IMR-90 (cell line): Measurements from ENCODE around the gene ANKK1. TPM values are rescaled to one million over a fixed set of nuclear protein-coding genes. Genes with fewer than 3 reads are reported as not detected.

Source experiments
- ATAC-seq: fragments of 200-7000 bp; cut with Tn5 transposase; 2 replicates; pipeline ENCODE4 v1.9.1; 2020; ENCODE audit warnings: low read depth, mild to moderate bottlenecking, moderate library complexity
- BruUV-seq: library from RNA; stranded (reverse); fragments of 400-500 nt; replicated peaks from 2 replicates; lab custom pipeline; 2021; lab: Mats Ljungman, UMichigan
- CTCF ChIA-PET: fragments of 300-600 bp; formaldehyde crosslinking; extraction: SDS; loops from one replicate; lab custom pipeline; 2021; ENCODE audit warnings: antibody characterized with exemption; lab: Yijun Ruan, JAX
- POLR2A ChIA-PET: fragments of 300-600 bp; sonication (Branson Sonifier 250); formaldehyde crosslinking; loops from one replicate; lab custom pipeline; 2022; ENCODE audit warnings: antibody characterized with exemption; ENCODE audit not compliant: unreplicated experiment; lab: Charles Lee
- DNase-seq: peaks from one replicate; pipeline ENCODE4 v3.0.0; 2013
- H2AFZ ChIP-seq: replicated peaks from 2 replicates; pipeline ENCODE3; 2013; ENCODE audit warnings: low read length, mild to moderate bottlenecking; ENCODE audit not compliant: poor library complexity
- H2AK5ac ChIP-seq: 2 replicates; pipeline ENCODE4 v1.6.1; 2013; ENCODE audit warnings: low read depth, low read length, inconsistent platforms
- H2AK9ac ChIP-seq: replicated peaks from 2 replicates; pipeline ENCODE3; 2013; ENCODE audit warnings: mild to moderate bottlenecking, low read depth, low read length, moderate library complexity; ENCODE audit not compliant: poor library complexity
- H2BK120ac ChIP-seq: 2 replicates; pipeline ENCODE4 v1.6.1; 2013; ENCODE audit warnings: low read depth, low read length, inconsistent platforms
- H2BK15ac ChIP-seq: 3 replicates; pipeline ENCODE4 v1.6.1; 2013; ENCODE audit warnings: low read depth, low read length, inconsistent platforms
- H2BK20ac ChIP-seq: 2 replicates; pipeline ENCODE4 v1.6.1; 2013; ENCODE audit warnings: low read depth, mild to moderate bottlenecking, inconsistent platforms, low read length, moderate library complexity
- H2BK5ac ChIP-seq: 2 replicates; pipeline ENCODE4 v1.6.1; 2013; ENCODE audit warnings: mild to moderate bottlenecking, low read depth, low read length, inconsistent platforms; ENCODE audit not compliant: poor library complexity, severe bottlenecking
- H3K14ac ChIP-seq: replicated peaks from 2 replicates; pipeline ENCODE4 v1.6.1; 2013; ENCODE audit warnings: low read depth, low read length, inconsistent platforms
- H3K18ac ChIP-seq: 2 replicates; pipeline ENCODE4 v1.6.1; 2013; ENCODE audit warnings: low read depth, low read length, control low read depth
- H3K23ac ChIP-seq: 2 replicates; pipeline ENCODE4 v1.6.1; 2013; ENCODE audit warnings: low read depth, low read length, inconsistent platforms
- H3K27ac ChIP-seq: 2 replicates; pipeline ENCODE4 v1.5.1; 2013; ENCODE audit warnings: mild to moderate bottlenecking, control low read depth, low read length; ENCODE audit not compliant: insufficient read depth
- H3K27me3 ChIP-seq: 2 replicates; pipeline ENCODE4 v1.6.1; 2013; ENCODE audit warnings: low read length; ENCODE audit not compliant: control insufficient read depth, insufficient read depth
- H3K36me3 ChIP-seq: 2 replicates; pipeline ENCODE4 v1.6.1; 2013; ENCODE audit warnings: low read length, mixed read lengths; ENCODE audit not compliant: control insufficient read depth, insufficient read depth
- H3K4ac ChIP-seq: 2 replicates; pipeline ENCODE4 v1.6.1; 2013; ENCODE audit warnings: low read depth, low read length, inconsistent platforms
- H3K4me1 ChIP-seq: 2 replicates; pipeline ENCODE4 v1.6.1; 2013; ENCODE audit warnings: low read length, mixed read lengths; ENCODE audit not compliant: control insufficient read depth, insufficient read depth
- H3K4me2 ChIP-seq: 2 replicates; pipeline ENCODE4 v1.6.1; 2013; ENCODE audit warnings: low read depth, mild to moderate bottlenecking, control low read depth, low read length, moderate library complexity
- H3K4me3 ChIP-seq: 2 replicates; pipeline ENCODE4 v1.5.1; 2013; ENCODE audit warnings: low read depth, mild to moderate bottlenecking, control low read depth, low read length, moderate library complexity; ENCODE audit not compliant: insufficient read depth
- H3K56ac ChIP-seq: 2 replicates; pipeline ENCODE4 v1.6.1; 2013; ENCODE audit warnings: low read length, inconsistent platforms; ENCODE audit not compliant: insufficient read depth; ENCODE audit errors: extremely low read depth
- H3K79me1 ChIP-seq, 2 experiments: 2 replicates each; pipeline ENCODE4 v1.6.1; 2013; ENCODE audit warnings: low read length in 2 of 2, inconsistent platforms in 1 of 2, low read depth in 1 of 2
- H3K9ac ChIP-seq: 2 replicates; pipeline ENCODE4 v1.6.1; 2013; ENCODE audit warnings: low read depth, low read length, control low read depth
- H3K9me1 ChIP-seq: 2 replicates; pipeline ENCODE4 v1.6.1; 2013; ENCODE audit warnings: low read length, inconsistent platforms; ENCODE audit not compliant: insufficient read depth
- H3K9me3 ChIP-seq: 2 replicates; pipeline ENCODE4 v1.6.1; 2013; ENCODE audit warnings: low read length; ENCODE audit not compliant: control insufficient read depth, insufficient read depth
- H4K20me1 ChIP-seq: 2 replicates; pipeline ENCODE4 v1.6.1; 2013; ENCODE audit warnings: low read length, inconsistent platforms; ENCODE audit not compliant: insufficient read depth
- H4K5ac ChIP-seq: 2 replicates; pipeline ENCODE4 v1.6.1; 2013; ENCODE audit warnings: mild to moderate bottlenecking, low read depth, low read length, control low read depth
- H4K8ac ChIP-seq, 2 experiments: 2 replicates each; pipeline ENCODE4 v1.6.1; 2013; ENCODE audit warnings: low read depth in 2 of 2, low read length in 2 of 2, control low read depth in 1 of 2, inconsistent platforms in 1 of 2
- H4K91ac ChIP-seq: 2 replicates; pipeline ENCODE4 v1.6.1; 2013; ENCODE audit warnings: low read depth, low read length, inconsistent platforms; ENCODE audit not compliant: insufficient read depth
- BHLHE40 ChIP-seq: fragments of 150-350 bp; IDR thresholded peaks from 2 replicates; pipeline ENCODE4 v1.6.1; 2016; ENCODE audit warnings: mild to moderate bottlenecking, low read depth, low read length
- CEBPB ChIP-seq: IDR thresholded peaks from 2 replicates; pipeline ENCODE4 v1.6.1; 2012; ENCODE audit warnings: low read depth, low read length, improper control_type of control experiment
- CHD1 ChIP-seq: IDR thresholded peaks from 2 replicates; pipeline ENCODE4 v1.6.1; 2012; ENCODE audit warnings: low read depth, low read length, improper control_type of control experiment
- CTCF ChIP-seq: conservative IDR thresholded peaks from 2 replicates; pipeline ENCODE4 v1.5.1; 2012; ENCODE audit warnings: mild to moderate bottlenecking, low read depth, low read length, improper control_type of control experiment
- ELK1 ChIP-seq: fragments of 150-350 bp; IDR thresholded peaks from 2 replicates; pipeline ENCODE4 v1.6.1; 2016; ENCODE audit warnings: low read depth, mild to moderate bottlenecking, low read length, moderate library complexity, borderline replicate concordance
- FOS ChIP-seq: fragments of 150-350 bp; IDR thresholded peaks from 2 replicates; pipeline ENCODE4 v1.6.1; 2016; ENCODE audit warnings: low read depth, low read length
- MAFK ChIP-seq: IDR thresholded peaks from 2 replicates; pipeline ENCODE4 v1.6.1; 2012; ENCODE audit warnings: low read depth, low read length, improper control_type of control experiment
- MAZ ChIP-seq: IDR thresholded peaks from 2 replicates; pipeline ENCODE4 v1.6.1; 2012; ENCODE audit warnings: low read depth, mild to moderate bottlenecking, low read length, improper control_type of control experiment, moderate library complexity, borderline replicate concordance
- MXI1 ChIP-seq: IDR thresholded peaks from 2 replicates; pipeline ENCODE4 v1.6.1; 2012; ENCODE audit warnings: low read depth, mild to moderate bottlenecking, low read length, moderate library complexity, borderline replicate concordance
- NFE2L2 ChIP-seq: fragments of 150-350 bp; IDR thresholded peaks from 2 replicates; pipeline ENCODE4 v1.6.1; 2016; ENCODE audit warnings: low read depth, mild to moderate bottlenecking, low read length
- POLR2A ChIP-seq: IDR thresholded peaks from 2 replicates; pipeline ENCODE4 v1.6.1; 2012; ENCODE audit warnings: mild to moderate bottlenecking, low read depth, low read length
- RAD21 ChIP-seq: IDR thresholded peaks from 2 replicates; pipeline ENCODE4 v1.6.1; 2012; ENCODE audit warnings: low read length, improper control_type of control experiment
- RCOR1 ChIP-seq: IDR thresholded peaks from 2 replicates; pipeline ENCODE4 v1.6.1; 2012; ENCODE audit warnings: mild to moderate bottlenecking, low read length, improper control_type of control experiment; ENCODE audit not compliant: insufficient replicate concordance
- RFX5 ChIP-seq: IDR thresholded peaks from 2 replicates; pipeline ENCODE4 v1.8.0; 2012; ENCODE audit warnings: low read depth, mild to moderate bottlenecking, low read length, moderate library complexity
- SMC3 ChIP-seq: fragments of 150-350 bp; IDR thresholded peaks from 2 replicates; pipeline ENCODE4 v1.6.1; 2016; ENCODE audit warnings: low read depth, mild to moderate bottlenecking, antibody characterized with exemption, low read length, moderate library complexity
- USF2 ChIP-seq: fragments of 150-350 bp; IDR thresholded peaks from 2 replicates; pipeline ENCODE4 v1.6.1; 2017; ENCODE audit warnings: mild to moderate bottlenecking, antibody characterized with exemption, low read length, low read depth
- WGBS, 2 experiments: methylation state at CpG; one replicate each; pipeline versions ENCODE4 v1.1.5 to v1.1.7; 2013; ENCODE audit warnings: missing lambda C conversion rate in 2 of 2; ENCODE audit not compliant: insufficient read length in 1 of 2; ENCODE audit errors: extremely low coverage in 2 of 2; 5-methylcytosine and 5-hydroxymethylcytosine counted together
- dilution Hi-C: fragments of 300-500 bp; cut with HindIII; formaldehyde crosslinking; loops from one replicate; pipeline ENCODE4 v1.14.3; 2018; ENCODE audit warnings: low sequenced_read_pairs; ENCODE audit not compliant: unreplicated experiment
- in situ Hi-C: fragments of 300-500 bp; cut with MboI; formaldehyde crosslinking; loops from 3 replicates; pipeline ENCODE4 v1.14.3; 2019; ENCODE audit warnings: low sequenced_read_pairs, inconsistent platforms, mixed read lengths
- intact Hi-C: fragments of 100-400 bp; cut with micrococcal nuclease; formaldehyde crosslinking; loops from 2 replicates; pipeline ENCODE4 v1.10.0; 2022
- polyA plus RNA-seq, 3 experiments: library from polyadenylated mRNA; depleted of rRNA; stranded (reverse); fragments of >200 nt; gene quantifications; 2 replicates each; pipeline ENCODE4 v1.2.3, GENCODE V29; 2012; ENCODE audit warnings: low replicate concordance in 1 of 3
- total RNA-seq: library from RNA; depleted of rRNA; stranded (reverse); fragments of >200 nt; gene quantifications from 2 replicates; pipeline ENCODE4 v1.2.3, GENCODE V29; 2012

Gene ANKK1
- total and polyA plus RNA-seq, 2 of the 4 experiments (the other 2 are of a cell fraction): not detected

GRCh38 chr11:113431746-113432145, 44.2 kb downstream of the ANKK1 start:
- dilution Hi-C loops: no loop called here
- Histone ChIP-seq H4K8ac (no peak overlapping the region), H4K20me1 (no peaks in the 10 kb centered on the region), H3K79me1 (no peaks in the 10 kb centered on the region), H3K4ac (no peak overlapping the region), H3K4me2 (no peak overlapping the region), H2BK5ac (no peak overlapping the region), H4K91ac (no peak overlapping the region), H2AFZ (no peak overlapping the region), H2AK9ac (no peak overlapping the region), H3K9ac (no peak overlapping the region), H3K4me1 (no peaks in the 10 kb centered on the region), H3K27ac (no peak overlapping the region), H3K56ac (no peak overlapping the region), H3K14ac (no peak overlapping the region), H3K9me1 (no peaks in the 10 kb centered on the region), H3K18ac (no peak overlapping the region), H2BK15ac (no peak overlapping the region), H4K5ac (no peak overlapping the region), H3K36me3 (no peaks in the 10 kb centered on the region), H3K9me3 (no peaks in the 10 kb centered on the region), H2BK20ac (no peak overlapping the region), H2AK5ac (no peak overlapping the region), H2BK120ac (no peak overlapping the region), H3K4me3 (no peak overlapping the region), H3K23ac (no peak overlapping the region), H3K27me3 (peaks cover 4% of the 10 kb centered on the region)
- intact Hi-C loops: no loop called here
- ATAC-seq (no peak), DNase-seq (no peak)
- POLR2A ChIA-PET: interaction anchor here (0.8 kb wide), 1 partner anchor 13 kb away, joined by 3 read pairs; no protein-coding TSS in a partner anchor
- no CpG with 5 or more reads among the region's 4 CpGs for WGBS, 2 experiments
- BruUV-seq: no TSS peak
- TF ChIP-seq MAFK: no peak
- no peak for TF ChIP-seq POLR2A
- no peak for TF ChIP-seq SMC3
- TF ChIP-seq MAZ: no peak
- no peak for TF ChIP-seq ELK1
- no peak for TF ChIP-seq CTCF
- TF ChIP-seq USF2: no peak
- TF ChIP-seq RAD21: no peak
- no peak for TF ChIP-seq CEBPB
- TF ChIP-seq RFX5: no peak
- no peak for TF ChIP-seq RCOR1
- no peak for TF ChIP-seq FOS
- TF ChIP-seq BHLHE40: no peak
- TF ChIP-seq MXI1: no peak
- TF ChIP-seq CHD1: no peak
- TF ChIP-seq NFE2L2: no peak
- in situ Hi-C loops: no loop called here
- CTCF ChIA-PET: interaction anchor here (0.7 kb wide), 1 partner anchor 990 kb away, joined by 3 read pairs; no protein-coding TSS in a partner anchor
